HepG2 (cell line): ENCODE data around the gene SCN7A. TPM values are rescaled to one million over a fixed set of nuclear protein-coding genes. Genes with fewer than 3 reads are reported as not detected.

Experiments
- ATAC-seq: fragments of 200-7000 bp; cut with Tn5 transposase; 3 replicates; pipeline ENCODE4 v1.9.1; 2020; ENCODE audit warnings: mild to moderate bottlenecking, moderate library complexity
- BruUV-seq: library from RNA; stranded (reverse); fragments of 400-500 nt; replicated peaks from 2 replicates; lab custom pipeline; 2021; lab: Mats Ljungman, UMichigan
- CTCF ChIA-PET: fragments of 300-600 bp; formaldehyde crosslinking; extraction: SDS; loops from one replicate; lab custom pipeline; 2021; ENCODE audit warnings: low total read pairs, inconsistent platforms, low intra/inter-chr PET ratio; lab: Yijun Ruan, JAX
- POLR2A ChIA-PET: fragments of 350-600 bp; sonication (Branson Sonifier 250); formaldehyde crosslinking; loops from one replicate; lab custom pipeline; 2020; ENCODE audit warnings: antibody characterized with exemption, inconsistent platforms; lab: Yijun Ruan, JAX
- DNase-seq: peaks from one replicate; pipeline ENCODE4 v3.0.0-alpha.2; 2015; ENCODE audit warnings: low spot score
- FAIRE-seq: peaks from 3 replicates; lab custom pipeline; 2011; peaks lifted over from hg19 to GRCh38; lab: Jason Lieb, UNC
- H2AFZ ChIP-seq: one replicate; pipeline ENCODE4 v1.6.1; 2011; ENCODE audit warnings: low read length, inconsistent platforms
- H3K27ac ChIP-seq: fragments of 300-600 bp; 3 replicates; pipeline ENCODE4 v1.8.0; 2011; ENCODE audit warnings: mixed run types, mild to moderate bottlenecking, mixed read lengths, low read length, inconsistent platforms; ENCODE audit not compliant: insufficient read depth; ENCODE audit errors: extremely low read length
- H3K27me3 ChIP-seq, 2 experiments: fragments of 200-600 bp in 1 of 2; 2 replicates in 1 of 2; 3 replicates in 1 of 2; pipeline versions ENCODE4 v1.6.0 to v1.8.0; 2011; ENCODE audit warnings: low read length in 2 of 2, mild to moderate bottlenecking in 2 of 2, moderate library complexity in 2 of 2, inconsistent platforms in 1 of 2; ENCODE audit not compliant: insufficient read depth in 2 of 2, control insufficient read depth in 1 of 2
- H3K36me3 ChIP-seq, 2 experiments: fragments of 200-600 bp in 1 of 2; replicated peaks in 1 of 2; 2 replicates in 1 of 2; 3 replicates in 1 of 2; pipeline versions ENCODE4 v1.5.1 to v1.8.0; 2011; ENCODE audit warnings: low read length in 2 of 2, inconsistent platforms in 1 of 2; ENCODE audit not compliant: insufficient read depth in 2 of 2, control insufficient read depth in 1 of 2
- H3K4me1 ChIP-seq: 2 replicates; pipeline ENCODE4 v1.5.1; 2012; ENCODE audit warnings: low read length, inconsistent platforms; ENCODE audit not compliant: insufficient read depth
- H3K4me2 ChIP-seq: 2 replicates; pipeline ENCODE4 v1.6.0; 2011; ENCODE audit warnings: low read depth, low read length, inconsistent platforms
- H3K4me3 ChIP-seq, 3 experiments: fragments of 200-600 bp in 1 of 3; sonication (generic), shearing (Covaris generic) in 1 of 3; replicated peaks in 1 of 3; 2 replicates each; pipeline ENCODE4 v1.5.1; 2011 to 2016; ENCODE audit warnings: low read length in 3 of 3, inconsistent platforms in 2 of 3, low read depth in 2 of 3, mild to moderate bottlenecking in 2 of 3, control low read depth in 1 of 3, mixed read lengths in 1 of 3; ENCODE audit not compliant: insufficient read depth in 1 of 3
- H3K79me2 ChIP-seq: one replicate; pipeline ENCODE4 v1.6.1; 2011; ENCODE audit warnings: low read length, inconsistent platforms; ENCODE audit not compliant: insufficient read depth
- H3K9ac ChIP-seq: 2 replicates; pipeline ENCODE4 v1.6.0; 2011; ENCODE audit warnings: mild to moderate bottlenecking, low read depth, low read length, inconsistent platforms; ENCODE audit not compliant: insufficient read depth
- H3K9me3 ChIP-seq: 2 replicates; pipeline ENCODE4 v1.5.1; 2012; ENCODE audit warnings: mild to moderate bottlenecking, low read length
- H4K20me1 ChIP-seq: 2 replicates; pipeline ENCODE4 v1.6.0; 2011; ENCODE audit warnings: inconsistent platforms, mild to moderate bottlenecking, low read length, moderate library complexity; ENCODE audit not compliant: insufficient read depth
- CHD4 ChIP-seq: fragments of 200-600 bp; sonication (generic); IDR thresholded peaks from 2 replicates; pipeline ENCODE4 v1.7.0; 2017; ENCODE audit warnings: mild to moderate bottlenecking, low read length, borderline replicate concordance
- GABPA ChIP-seq, 2 experiments: IDR thresholded peaks; 2 replicates each; pipeline ENCODE4 v1.6.1; 2011 to 2016; ENCODE audit warnings: low read depth in 2 of 2, low read length in 1 of 2, missing biosample characterization in 1 of 2, missing genetic modification characterization in 1 of 2
- HNRNPH1 ChIP-seq: fragments of 200-400 bp; formaldehyde crosslinking; optimal IDR thresholded peaks from 2 replicates; pipeline ENCODE3; 2017; ENCODE audit warnings: mild to moderate bottlenecking, low read depth, low read length
- STAT5B ChIP-seq: sonication (generic); formaldehyde crosslinking; IDR thresholded peaks from 2 replicates; pipeline ENCODE4 v1.4.0; 2020; ENCODE audit warnings: missing genetic modification reagents
- TCF7L2 ChIP-seq: IDR thresholded peaks from 2 replicates; pipeline ENCODE4 v1.6.1; 2011; ENCODE audit warnings: mild to moderate bottlenecking, low read depth, low read length, moderate library complexity
- TSC22D2 ChIP-seq: sonication (generic); formaldehyde crosslinking; IDR thresholded peaks from 2 replicates; pipeline ENCODE4 v1.5.1; 2020; ENCODE audit warnings: missing genetic modification reagents, mild to moderate bottlenecking, borderline replicate concordance
- ZNF383 ChIP-seq: sonication (generic); formaldehyde crosslinking; IDR thresholded peaks from 2 replicates; pipeline ENCODE4 v1.4.0; 2020; ENCODE audit warnings: missing genetic modification reagents, mild to moderate bottlenecking, borderline replicate concordance
- ZNF746 ChIP-seq: sonication (generic); formaldehyde crosslinking; IDR thresholded peaks from 2 replicates; pipeline ENCODE4 v1.8.0; 2022; ENCODE audit warnings: mild to moderate bottlenecking, missing genetic modification reagents
- ZNF782 ChIP-seq: sonication (generic); formaldehyde crosslinking; IDR thresholded peaks from 2 replicates; pipeline ENCODE4 v1.4.0; 2020; ENCODE audit warnings: missing genetic modification reagents, mild to moderate bottlenecking, borderline replicate concordance
- WGBS: methylation state at CpG from one replicate; pipeline ENCODE4 v1.1.6; 2017; ENCODE audit warnings: low lambda C conversion rate; 5-methylcytosine and 5-hydroxymethylcytosine counted together
- in situ Hi-C: cut with HindIII; loops from 2 replicates; pipeline ENCODE4 v1.10.0; 2017; ENCODE audit warnings: low pct_unique_long_range_greater_than_20kb; ENCODE audit not compliant: extremely low pct_ligation_motif_present
- intact Hi-C: fragments of 100-400 bp; cut with micrococcal nuclease; formaldehyde crosslinking; loops from one replicate; pipeline ENCODE4 v1.10.0; 2022; ENCODE audit not compliant: unreplicated experiment
- polyA plus RNA-seq, 8 experiments: library from polyadenylated mRNA; depleted of rRNA in 3 of 8; stranded (reverse) in 7 of 8; unstranded in 1 of 8; fragments of >200 nt; fragmentation: Illumina TruSeq in 4 of 8; extraction: Trizol in 4 of 8; gene quantifications; 2 replicates each; pipeline versions ENCODE4 v1.2.1 to v1.2.3, GENCODE V29; 2011 to 2016; ENCODE audit warnings: low read depth in 4 of 8, missing spikeins in 1 of 8, mixed read lengths in 1 of 8; ENCODE audit not compliant: insufficient read depth in 1 of 8
- total RNA-seq, 5 experiments: library from RNA; depleted of rRNA; stranded (reverse); fragments of >200 nt; fragmentation: Illumina TruSeq; extraction: Trizol; gene quantifications; 2 replicates each; pipeline ENCODE4 v1.2.3, GENCODE V29; 2016; ENCODE audit warnings: low read depth in 1 of 5
- TF ChIP-seq, protein P1 (sequence below): sonication (generic); formaldehyde crosslinking; IDR thresholded peaks from 2 replicates; pipeline ENCODE4; 2020; ENCODE audit warnings: missing genetic modification reagents, mild to moderate bottlenecking, borderline replicate concordance
- TF ChIP-seq, protein P2 (sequence below): sonication (generic); formaldehyde crosslinking; conservative IDR thresholded peaks from 2 replicates; pipeline ENCODE4 v1.4.0; 2020; ENCODE audit warnings: missing genetic modification reagents
- TF ChIP-seq, protein P3 (sequence below): sonication (generic); formaldehyde crosslinking; IDR thresholded peaks from 2 replicates; pipeline ENCODE4 v1.4.0; 2020; ENCODE audit warnings: mild to moderate bottlenecking, low read depth, missing genetic modification reagents
- TF ChIP-seq, protein P4 (sequence below): sonication (generic); formaldehyde crosslinking; IDR thresholded peaks from 2 replicates; pipeline ENCODE4 v1.4.0; 2020; ENCODE audit warnings: missing genetic modification reagents
- TF ChIP-seq, protein P5 (sequence below): sonication (generic); formaldehyde crosslinking; IDR thresholded peaks from 2 replicates; pipeline ENCODE4 v1.4.0; 2020; ENCODE audit warnings: missing genetic modification reagents, borderline replicate concordance

SCN7A gene
- total and polyA plus RNA-seq, 2 of the 13 experiments (the other 11 are each of a cell fraction or from before 2014, with no cell fraction given): 0.01 TPM; not detected in 1

DNA sequence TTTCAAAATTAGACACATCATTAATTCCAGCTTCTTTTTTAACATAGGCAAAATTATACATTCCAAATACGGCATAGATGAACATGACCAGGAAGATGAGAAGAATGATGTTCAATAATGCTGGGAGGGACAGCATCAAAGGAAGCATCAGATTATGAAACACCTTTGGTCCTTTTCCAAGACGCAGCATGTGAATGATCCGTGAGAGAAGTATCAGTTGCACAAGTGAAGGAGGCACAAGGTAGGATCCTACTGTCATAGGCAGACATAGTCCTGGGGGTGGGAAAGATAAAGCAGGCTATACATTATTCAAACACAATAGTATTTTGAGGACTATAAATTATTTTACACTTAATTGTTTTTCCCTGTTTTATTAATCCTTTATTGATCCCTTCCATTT is 87.7 kb downstream of the SCN7A start:
- ChIA-PET CTCF (no interaction called here), POLR2A (no interaction called here)
- H4K20me1 ChIP-seq: no peaks in the 10 kb centered on the region
- BruUV-seq: no TSS peak
- in situ Hi-C loops: no loop called here
- 12% methylated on average over 3 of the region's 3 CpGs for WGBS
- no peak overlapping the region for H3K9ac ChIP-seq
- H2AFZ ChIP-seq: no peak overlapping the region
- no peak for DNase-seq
- no peaks in the 10 kb centered on the region for H3K27me3 ChIP-seq
- H3K4me1 ChIP-seq: 0 out of 2 replicates have a peak, but pooled peaks cover 2% of the 10 kb centered on the region
- H3K9me3 ChIP-seq: no peaks in the 10 kb centered on the region
- no peak for ATAC-seq
- no peak overlapping the region for H3K4me3 ChIP-seq
- no peak overlapping the region for H3K27ac ChIP-seq
- H3K79me2 ChIP-seq: no peaks in the 10 kb centered on the region
- H3K36me3 ChIP-seq: no peaks in the 10 kb centered on the region
- FAIRE-seq: no peak
- no peak overlapping the region for H3K4me2 ChIP-seq
- intact Hi-C loops: no loop called here
- no peak for TF ChIP-seq TCF7L2
- TF ChIP-seq, protein P1, sequence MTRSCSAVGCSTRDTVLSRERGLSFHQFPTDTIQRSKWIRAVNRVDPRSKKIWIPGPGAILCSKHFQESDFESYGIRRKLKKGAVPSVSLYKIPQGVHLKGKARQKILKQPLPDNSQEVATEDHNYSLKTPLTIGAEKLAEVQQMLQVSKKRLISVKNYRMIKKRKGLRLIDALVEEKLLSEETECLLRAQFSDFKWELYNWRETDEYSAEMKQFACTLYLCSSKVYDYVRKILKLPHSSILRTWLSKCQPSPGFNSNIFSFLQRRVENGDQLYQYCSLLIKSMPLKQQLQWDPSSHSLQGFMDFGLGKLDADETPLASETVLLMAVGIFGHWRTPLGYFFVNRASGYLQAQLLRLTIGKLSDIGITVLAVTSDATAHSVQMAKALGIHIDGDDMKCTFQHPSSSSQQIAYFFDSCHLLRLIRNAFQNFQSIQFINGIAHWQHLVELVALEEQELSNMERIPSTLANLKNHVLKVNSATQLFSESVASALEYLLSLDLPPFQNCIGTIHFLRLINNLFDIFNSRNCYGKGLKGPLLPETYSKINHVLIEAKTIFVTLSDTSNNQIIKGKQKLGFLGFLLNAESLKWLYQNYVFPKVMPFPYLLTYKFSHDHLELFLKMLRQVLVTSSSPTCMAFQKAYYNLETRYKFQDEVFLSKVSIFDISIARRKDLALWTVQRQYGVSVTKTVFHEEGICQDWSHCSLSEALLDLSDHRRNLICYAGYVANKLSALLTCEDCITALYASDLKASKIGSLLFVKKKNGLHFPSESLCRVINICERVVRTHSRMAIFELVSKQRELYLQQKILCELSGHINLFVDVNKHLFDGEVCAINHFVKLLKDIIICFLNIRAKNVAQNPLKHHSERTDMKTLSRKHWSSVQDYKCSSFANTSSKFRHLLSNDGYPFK: no peak
- TF ChIP-seq ZNF782 (CRISPR knock-in tag): no peak
- no peak for TF ChIP-seq GABPA (IDR thresholded peaks at IDR 0.05; ENCODE audit: low read depth, low read length)
- no peak for TF ChIP-seq GABPA (CRISPR knock-in tag; IDR thresholded peaks at IDR 0.05; ENCODE audit: low read depth)
- TF ChIP-seq HNRNPH1: no peak
- TF ChIP-seq TSC22D2 (CRISPR knock-in tag): no peak
- no peak for TF ChIP-seq ZNF383 (CRISPR knock-in tag)
- no peak for TF ChIP-seq CHD4
- no peak for TF ChIP-seq STAT5B (CRISPR knock-in tag)
- TF ChIP-seq, protein P2, sequence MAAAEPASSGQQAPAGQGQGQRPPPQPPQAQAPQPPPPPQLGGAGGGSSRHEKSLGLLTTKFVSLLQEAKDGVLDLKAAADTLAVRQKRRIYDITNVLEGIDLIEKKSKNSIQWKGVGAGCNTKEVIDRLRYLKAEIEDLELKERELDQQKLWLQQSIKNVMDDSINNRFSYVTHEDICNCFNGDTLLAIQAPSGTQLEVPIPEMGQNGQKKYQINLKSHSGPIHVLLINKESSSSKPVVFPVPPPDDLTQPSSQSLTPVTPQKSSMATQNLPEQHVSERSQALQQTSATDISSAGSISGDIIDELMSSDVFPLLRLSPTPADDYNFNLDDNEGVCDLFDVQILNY: no peak
- TF ChIP-seq, protein P3, sequence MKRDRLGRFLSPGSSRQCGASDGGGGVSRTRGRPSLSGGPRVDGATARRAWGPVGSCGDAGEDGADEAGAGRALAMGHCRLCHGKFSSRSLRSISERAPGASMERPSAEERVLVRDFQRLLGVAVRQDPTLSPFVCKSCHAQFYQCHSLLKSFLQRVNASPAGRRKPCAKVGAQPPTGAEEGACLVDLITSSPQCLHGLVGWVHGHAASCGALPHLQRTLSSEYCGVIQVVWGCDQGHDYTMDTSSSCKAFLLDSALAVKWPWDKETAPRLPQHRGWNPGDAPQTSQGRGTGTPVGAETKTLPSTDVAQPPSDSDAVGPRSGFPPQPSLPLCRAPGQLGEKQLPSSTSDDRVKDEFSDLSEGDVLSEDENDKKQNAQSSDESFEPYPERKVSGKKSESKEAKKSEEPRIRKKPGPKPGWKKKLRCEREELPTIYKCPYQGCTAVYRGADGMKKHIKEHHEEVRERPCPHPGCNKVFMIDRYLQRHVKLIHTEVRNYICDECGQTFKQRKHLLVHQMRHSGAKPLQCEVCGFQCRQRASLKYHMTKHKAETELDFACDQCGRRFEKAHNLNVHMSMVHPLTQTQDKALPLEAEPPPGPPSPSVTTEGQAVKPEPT (CRISPR knock-in tag): no peak
- TF ChIP-seq ZNF746 (CRISPR knock-in tag): no peak
- TF ChIP-seq, protein P4, sequence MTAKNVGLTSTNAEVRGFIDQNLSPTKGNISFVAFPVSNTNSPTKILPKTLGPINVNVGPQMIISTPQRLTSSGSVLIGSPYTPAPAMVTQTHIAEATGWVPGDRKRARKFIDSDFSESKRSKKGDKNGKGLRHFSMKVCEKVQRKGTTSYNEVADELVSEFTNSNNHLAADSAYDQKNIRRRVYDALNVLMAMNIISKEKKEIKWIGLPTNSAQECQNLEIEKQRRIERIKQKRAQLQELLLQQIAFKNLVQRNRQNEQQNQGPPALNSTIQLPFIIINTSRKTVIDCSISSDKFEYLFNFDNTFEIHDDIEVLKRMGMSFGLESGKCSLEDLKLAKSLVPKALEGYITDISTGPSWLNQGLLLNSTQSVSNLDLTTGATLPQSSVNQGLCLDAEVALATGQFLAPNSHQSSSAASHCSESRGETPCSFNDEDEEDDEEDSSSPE (CRISPR knock-in tag): no peak
- TF ChIP-seq, protein P5, sequence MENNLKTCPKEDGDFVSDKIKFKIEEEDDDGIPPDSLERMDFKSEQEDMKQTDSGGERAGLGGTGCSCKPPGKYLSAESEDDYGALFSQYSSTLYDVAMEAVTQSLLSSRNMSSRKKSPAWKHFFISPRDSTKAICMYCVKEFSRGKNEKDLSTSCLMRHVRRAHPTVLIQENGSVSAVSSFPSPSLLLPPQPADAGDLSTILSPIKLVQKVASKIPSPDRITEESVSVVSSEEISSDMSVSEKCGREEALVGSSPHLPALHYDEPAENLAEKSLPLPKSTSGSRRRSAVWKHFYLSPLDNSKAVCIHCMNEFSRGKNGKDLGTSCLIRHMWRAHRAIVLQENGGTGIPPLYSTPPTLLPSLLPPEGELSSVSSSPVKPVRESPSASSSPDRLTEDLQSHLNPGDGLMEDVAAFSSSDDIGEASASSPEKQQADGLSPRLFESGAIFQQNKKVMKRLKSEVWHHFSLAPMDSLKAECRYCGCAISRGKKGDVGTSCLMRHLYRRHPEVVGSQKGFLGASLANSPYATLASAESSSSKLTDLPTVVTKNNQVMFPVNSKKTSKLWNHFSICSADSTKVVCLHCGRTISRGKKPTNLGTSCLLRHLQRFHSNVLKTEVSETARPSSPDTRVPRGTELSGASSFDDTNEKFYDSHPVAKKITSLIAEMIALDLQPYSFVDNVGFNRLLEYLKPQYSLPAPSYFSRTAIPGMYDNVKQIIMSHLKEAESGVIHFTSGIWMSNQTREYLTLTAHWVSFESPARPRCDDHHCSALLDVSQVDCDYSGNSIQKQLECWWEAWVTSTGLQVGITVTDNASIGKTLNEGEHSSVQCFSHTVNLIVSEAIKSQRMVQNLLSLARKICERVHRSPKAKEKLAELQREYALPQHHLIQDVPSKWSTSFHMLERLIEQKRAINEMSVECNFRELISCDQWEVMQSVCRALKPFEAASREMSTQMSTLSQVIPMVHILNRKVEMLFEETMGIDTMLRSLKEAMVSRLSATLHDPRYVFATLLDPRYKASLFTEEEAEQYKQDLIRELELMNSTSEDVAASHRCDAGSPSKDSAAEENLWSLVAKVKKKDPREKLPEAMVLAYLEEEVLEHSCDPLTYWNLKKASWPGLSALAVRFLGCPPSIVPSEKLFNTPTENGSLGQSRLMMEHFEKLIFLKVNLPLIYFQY (CRISPR knock-in tag): no peak
